ENCODE measurements around the gene CETN3. TPM values are rescaled to one million over a fixed set of nuclear protein-coding genes. Genes with fewer than 3 reads are reported as not detected.

The CETN3 gene
- total and polyA plus RNA-seq, 2 of the 13 experiments (the other 11 are each of a cell fraction or from before 2014, with no cell fraction given): 15.4 to 71.5 TPM

GRCh38 chr5:90409318-90410177, at the start of gene CETN3 (continued):
- no peak for TF ChIP-seq BHLHE40 (IDR thresholded peaks at IDR 0.05; ENCODE audit: low read length)
- TF ChIP-seq CHD4 (IDR thresholded peaks at IDR 0.05; ENCODE audit: borderline replicate concordance, low read length): no peak
- TF ChIP-seq ZFP36 (IDR thresholded peaks at IDR 0.05; ENCODE audit: borderline replicate concordance, low read depth, low read length, partially characterized antibody): no peak
- peak in 1 of 2 experiments; percentile 84; a peak in 1 of 4 replicates for TF ChIP-seq KLF16 (CRISPR knock-in tag; IDR thresholded peaks at IDR 0.05)
- TF ChIP-seq ZNF446 (CRISPR knock-in tag; IDR thresholded peaks at IDR 0.05): no peak; the same call in 1 of the 2 replicates
- peak; percentile 9; the same call in 1 of the 2 replicates for TF ChIP-seq SNAPC2 (CRISPR knock-in tag; IDR thresholded peaks at IDR 0.05)
- peak; percentile 64; the same call in 1 of the 2 replicates for TF ChIP-seq MYC (CRISPR knock-in tag; IDR thresholded peaks at IDR 0.05; ENCODE audit: borderline replicate concordance)
- peak; percentile 64; the same call in 1 of the 2 replicates for TF ChIP-seq ZNF607 (CRISPR knock-in tag; IDR thresholded peaks at IDR 0.05; ENCODE audit: borderline replicate concordance)
- TF ChIP-seq ZNF784 (CRISPR knock-in tag; IDR thresholded peaks at IDR 0.05; ENCODE audit: borderline replicate concordance): 0 out of 2 replicates have a peak, but pooled peaks have one; percentile 28
- TF ChIP-seq ZNF766 (CRISPR knock-in tag; IDR thresholded peaks at IDR 0.05; ENCODE audit: borderline replicate concordance): no peak
- peak; percentile 39 for TF ChIP-seq CTCF (CRISPR knock-in tag; IDR thresholded peaks at IDR 0.05)
- TF ChIP-seq ZNF574 (CRISPR knock-in tag; IDR thresholded peaks at IDR 0.05): peak; percentile 74
- TF ChIP-seq TEAD3 (CRISPR knock-in tag; optimal IDR thresholded peaks at IDR 0.05; ENCODE audit: borderline replicate concordance): peak; percentile 61
- TF ChIP-seq FOXK2 (IDR thresholded peaks at IDR 0.05): no peak
- TF ChIP-seq SMAD3 (CRISPR knock-in tag; IDR thresholded peaks at IDR 0.05): peak; percentile 9; the same call in 1 of the 2 replicates
- TF ChIP-seq DPF2 (CRISPR knock-in tag; IDR thresholded peaks at IDR 0.05; ENCODE audit: borderline replicate concordance, low read depth): no peak
- TF ChIP-seq TBX2 (CRISPR knock-in tag; IDR thresholded peaks at IDR 0.05; ENCODE audit: borderline replicate concordance): peak; percentile 50; the same call in 1 of the 2 replicates

All from HepG2 (cell line).